A549 (cell line): ENCODE results near the gene BRD8. TPM values are rescaled to one million over a fixed set of nuclear protein-coding genes. Genes with fewer than 3 reads are reported as not detected.

Experiments used
- ATAC-seq, 2 experiments: fragments of 200-7000 bp in 1 of 2; fragments of >200 bp in 1 of 2; cut with Nextera tagmentation in 1 of 2; cut with Tn5 transposase in 1 of 2; 3 replicates each; pipeline versions ENCODE4 v1.8.0 to v1.9.1; 2018 to 2020; ENCODE audit warnings: mild to moderate bottlenecking in 1 of 2, moderate library complexity in 1 of 2
- CTCF ChIA-PET: fragments of 300-600 bp; sonication (Branson Sonifier 250); formaldehyde crosslinking; extraction: SDS; loops from one replicate; lab custom pipeline; 2021; ENCODE audit warnings: antibody characterized with exemption, inconsistent platforms; lab: Yijun Ruan, JAX
- POLR2A ChIA-PET: fragments of 350-600 bp; formaldehyde crosslinking; extraction: SDS; loops from one replicate; lab custom pipeline; 2021; ENCODE audit warnings: antibody characterized with exemption, inconsistent platforms; lab: Yijun Ruan, JAX
- DNase-seq, 2 experiments: peaks; one replicate each; pipeline versions ENCODE4 v3.0.0 to v3.0.0-alpha.2; 2011 to 2016; ENCODE audit warnings: low read depth in 1 of 2, low spot score in 1 of 2
- FAIRE-seq: peaks from 2 replicates; lab custom pipeline; 2011; peaks lifted over from hg19 to GRCh38; lab: Jason Lieb, UNC
- H3K27ac ChIP-seq, 2 experiments: fragments of >200 bp; sonication (Bioruptor Twin); formaldehyde crosslinking; 3 replicates each; pipeline ENCODE4 v1.5.1; 2016 to 2017
- H3K4me1 ChIP-seq: fragments of >200 bp; sonication (Bioruptor Twin); formaldehyde crosslinking; 3 replicates; pipeline ENCODE4 v1.6.1; 2016
- H3K4me2 ChIP-seq: fragments of >200 bp; sonication (Bioruptor Twin); formaldehyde crosslinking; 3 replicates; pipeline ENCODE4 v1.6.1; 2016
- H3K4me3 ChIP-seq: fragments of >200 bp; sonication (Bioruptor Twin); formaldehyde crosslinking; 3 replicates; pipeline ENCODE4 v1.5.1; 2016
- H3K9me3 ChIP-seq: fragments of >200 bp; sonication (Bioruptor Twin); formaldehyde crosslinking; 3 replicates; pipeline ENCODE4 v1.6.1; 2016
- CHD2 ChIP-seq: fragments of 150-350 bp; IDR thresholded peaks from 2 replicates; pipeline ENCODE4 v1.6.1; 2014; ENCODE audit warnings: low read length; ENCODE audit not compliant: partially characterized antibody
- GATA3 ChIP-seq: IDR thresholded peaks from 2 replicates; pipeline ENCODE4 v1.6.1; 2012; ENCODE audit warnings: borderline replicate concordance
- HOXA7 ChIP-seq: fragments of 250-450 bp; sonication (Bioruptor Pico); IDR thresholded peaks from 2 replicates; pipeline ENCODE4 v1.5.0; 2020; ENCODE audit warnings: mild to moderate bottlenecking, moderate library complexity
- HOXB5 ChIP-seq: fragments of 250-450 bp; sonication (Bioruptor Pico); IDR thresholded peaks from 2 replicates; pipeline ENCODE4 v1.5.0; 2020; ENCODE audit warnings: mild to moderate bottlenecking, moderate library complexity
- JUN ChIP-seq, 2 experiments: fragments of >200 bp; sonication (Bioruptor Twin); formaldehyde crosslinking; IDR thresholded peaks; 2 replicates in 1 of 2; 3 replicates in 1 of 2; pipeline ENCODE4 v1.6.1; 2016 to 2017
- JUNB ChIP-seq: fragments of >200 bp; sonication (Bioruptor Twin); formaldehyde crosslinking; IDR thresholded peaks from 2 replicates; pipeline ENCODE4 v1.6.1; 2016
- MAZ ChIP-seq: fragments of 150-350 bp; IDR thresholded peaks from 2 replicates; pipeline ENCODE4 v1.6.1; 2014; ENCODE audit warnings: antibody characterized with exemption, low read depth, low read length, borderline replicate concordance
- MYC ChIP-seq: IDR thresholded peaks from 2 replicates; pipeline ENCODE4 v1.6.1; 2012; ENCODE audit warnings: mild to moderate bottlenecking, inconsistent platforms, low read length, improper control_type of control experiment, borderline replicate concordance
- NPAS2 ChIP-seq: fragments of 250-450 bp; sonication (Bioruptor Pico); IDR thresholded peaks from 2 replicates; pipeline ENCODE4 v1.8.0; 2022; ENCODE audit warnings: mild to moderate bottlenecking, moderate library complexity, borderline replicate concordance
- POLR2A ChIP-seq: IDR thresholded peaks from 2 replicates; pipeline ENCODE4 v1.6.1; 2012; ENCODE audit warnings: mild to moderate bottlenecking, low read length
- POLR2AphosphoS2 ChIP-seq: conservative IDR thresholded peaks from 2 replicates; pipeline ENCODE4 v1.6.1; 2012; ENCODE audit warnings: low read length, improper control_type of control experiment, inconsistent platforms
- RCOR1 ChIP-seq: fragments of 150-350 bp; IDR thresholded peaks from 2 replicates; pipeline ENCODE4 v1.6.1; 2014; ENCODE audit warnings: antibody characterized with exemption, low read length, low read depth
- RFX5 ChIP-seq: fragments of 450-650 bp; IDR thresholded peaks from 2 replicates; pipeline ENCODE4 v1.7.1; 2014; ENCODE audit warnings: antibody characterized with exemption, mild to moderate bottlenecking, moderate library complexity
- RNF2 ChIP-seq: fragments of 200-600 bp; sonication (generic); IDR thresholded peaks from 2 replicates; pipeline ENCODE4 v1.6.1; 2016; ENCODE audit warnings: low read depth, mild to moderate bottlenecking, antibody characterized with exemption, moderate library complexity, borderline replicate concordance
- SMC3 ChIP-seq: fragments of >200 bp; sonication (Bioruptor Twin); formaldehyde crosslinking; IDR thresholded peaks from 3 replicates; pipeline ENCODE4 v1.6.1; 2018; ENCODE audit warnings: inconsistent platforms
- SREBF2 ChIP-seq: fragments of 450-650 bp; IDR thresholded peaks from 2 replicates; pipeline ENCODE4 v1.6.1; 2014; ENCODE audit warnings: mild to moderate bottlenecking, moderate library complexity
- TFCP2L1 ChIP-seq: fragments of 250-450 bp; sonication (Bioruptor Pico); IDR thresholded peaks from 2 replicates; pipeline ENCODE4 v1.5.0; 2021; ENCODE audit warnings: mild to moderate bottlenecking
- TP53 ChIP-seq: fragments of 250-450 bp; sonication (Bioruptor Pico); IDR thresholded peaks from 2 replicates; pipeline ENCODE4 v1.5.0; 2021; ENCODE audit warnings: mild to moderate bottlenecking, moderate library complexity
- ZC3H11A ChIP-seq: fragments of 450-650 bp; IDR thresholded peaks from 2 replicates; pipeline ENCODE4 v1.6.1; 2014; ENCODE audit warnings: antibody characterized with exemption, mild to moderate bottlenecking
- ZFP36 ChIP-seq: fragments of 450-650 bp; IDR thresholded peaks from 2 replicates; pipeline ENCODE4 v1.6.1; 2014; ENCODE audit warnings: borderline replicate concordance; ENCODE audit not compliant: partially characterized antibody
- WGBS: methylation state at CpG from one replicate; pipeline ENCODE4 v1.1.6; 2017; ENCODE audit errors: missing lambda C conversion rate; 5-methylcytosine and 5-hydroxymethylcytosine counted together
- polyA minus RNA-seq: library from RNA; depleted of rRNA, polyadenylated mRNA; stranded (reverse); fragments of >200 nt; gene quantifications from 2 replicates; pipeline ENCODE4 v1.2.3, GENCODE V29; 2011; rRNA and poly(A)+ RNA removed
- polyA plus RNA-seq, 4 experiments: library from polyadenylated mRNA; depleted of rRNA in 3 of 4; stranded (reverse); fragments of >200 nt; fragmentation: RNase III in 1 of 4; extraction: RNeasy Plus Mini Kit Qiagen cat#74134 plus additional on column Dnase treatment in 1 of 4; gene quantifications; 2 replicates in 3 of 4; 3 replicates in 1 of 4; pipeline ENCODE4 v1.2.3, GENCODE V29; 2011 to 2017
- TF ChIP-seq, protein P1 (sequence below): fragments of >200 bp; sonication (Bioruptor Twin); formaldehyde crosslinking; IDR thresholded peaks from 3 replicates; pipeline ENCODE4 v1.6.1; 2016
- TF ChIP-seq, protein P2 (sequence below): fragments of 250-450 bp; sonication (Bioruptor Pico); IDR thresholded peaks from 2 replicates; pipeline ENCODE4 v1.5.0; 2021; ENCODE audit warnings: mild to moderate bottlenecking, moderate library complexity, borderline replicate concordance
- TF ChIP-seq, protein P3 (sequence below): fragments of 150-350 bp; IDR thresholded peaks from 2 replicates; pipeline ENCODE4 v1.6.1; 2014; ENCODE audit warnings: low read depth, mild to moderate bottlenecking, low read length
- TF ChIP-seq, protein P4 (sequence below): IDR thresholded peaks from 2 replicates; pipeline ENCODE4 v1.6.1; 2012
- TF ChIP-seq, protein P5 (sequence below): fragments of >200 bp; sonication (Bioruptor Twin); formaldehyde crosslinking; IDR thresholded peaks from 3 replicates; pipeline ENCODE4 v1.5.1; 2016
- TF ChIP-seq, protein P6 (sequence below): fragments of 250-450 bp; sonication (Bioruptor Pico); IDR thresholded peaks from 2 replicates; pipeline ENCODE4 v1.5.0; 2020; ENCODE audit warnings: low read depth, mild to moderate bottlenecking, moderate library complexity

Gene BRD8, protein sequence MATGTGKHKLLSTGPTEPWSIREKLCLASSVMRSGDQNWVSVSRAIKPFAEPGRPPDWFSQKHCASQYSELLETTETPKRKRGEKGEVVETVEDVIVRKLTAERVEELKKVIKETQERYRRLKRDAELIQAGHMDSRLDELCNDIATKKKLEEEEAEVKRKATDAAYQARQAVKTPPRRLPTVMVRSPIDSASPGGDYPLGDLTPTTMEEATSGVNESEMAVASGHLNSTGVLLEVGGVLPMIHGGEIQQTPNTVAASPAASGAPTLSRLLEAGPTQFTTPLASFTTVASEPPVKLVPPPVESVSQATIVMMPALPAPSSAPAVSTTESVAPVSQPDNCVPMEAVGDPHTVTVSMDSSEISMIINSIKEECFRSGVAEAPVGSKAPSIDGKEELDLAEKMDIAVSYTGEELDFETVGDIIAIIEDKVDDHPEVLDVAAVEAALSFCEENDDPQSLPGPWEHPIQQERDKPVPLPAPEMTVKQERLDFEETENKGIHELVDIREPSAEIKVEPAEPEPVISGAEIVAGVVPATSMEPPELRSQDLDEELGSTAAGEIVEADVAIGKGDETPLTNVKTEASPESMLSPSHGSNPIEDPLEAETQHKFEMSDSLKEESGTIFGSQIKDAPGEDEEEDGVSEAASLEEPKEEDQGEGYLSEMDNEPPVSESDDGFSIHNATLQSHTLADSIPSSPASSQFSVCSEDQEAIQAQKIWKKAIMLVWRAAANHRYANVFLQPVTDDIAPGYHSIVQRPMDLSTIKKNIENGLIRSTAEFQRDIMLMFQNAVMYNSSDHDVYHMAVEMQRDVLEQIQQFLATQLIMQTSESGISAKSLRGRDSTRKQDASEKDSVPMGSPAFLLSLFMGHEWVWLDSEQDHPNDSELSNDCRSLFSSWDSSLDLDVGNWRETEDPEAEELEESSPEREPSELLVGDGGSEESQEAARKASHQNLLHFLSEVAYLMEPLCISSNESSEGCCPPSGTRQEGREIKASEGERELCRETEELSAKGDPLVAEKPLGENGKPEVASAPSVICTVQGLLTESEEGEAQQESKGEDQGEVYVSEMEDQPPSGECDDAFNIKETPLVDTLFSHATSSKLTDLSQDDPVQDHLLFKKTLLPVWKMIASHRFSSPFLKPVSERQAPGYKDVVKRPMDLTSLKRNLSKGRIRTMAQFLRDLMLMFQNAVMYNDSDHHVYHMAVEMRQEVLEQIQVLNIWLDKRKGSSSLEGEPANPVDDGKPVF
- polyA plus RNA-seq (2011; rRNA removed) (82.3 and 85.8 TPM in 2 replicates), polyA plus RNA-seq (2017; fragmentation: RNase III; extraction: RNeasy Plus Mini Kit Qiagen cat#74134 plus additional on column Dnase treatment) (65.7 to 75.6 TPM (median 65.7 TPM) in 3 replicates), polyA minus RNA-seq (32.8 and 40.7 TPM in 2 replicates)
- 38.1 and 39.0 TPM in 2 replicates for polyA plus RNA-seq (2012; cell fraction: cytosol; rRNA removed)
- polyA plus RNA-seq (2012; cell fraction: nucleus; rRNA removed): 58.1 and 80.4 TPM in 2 replicates

DNA sequence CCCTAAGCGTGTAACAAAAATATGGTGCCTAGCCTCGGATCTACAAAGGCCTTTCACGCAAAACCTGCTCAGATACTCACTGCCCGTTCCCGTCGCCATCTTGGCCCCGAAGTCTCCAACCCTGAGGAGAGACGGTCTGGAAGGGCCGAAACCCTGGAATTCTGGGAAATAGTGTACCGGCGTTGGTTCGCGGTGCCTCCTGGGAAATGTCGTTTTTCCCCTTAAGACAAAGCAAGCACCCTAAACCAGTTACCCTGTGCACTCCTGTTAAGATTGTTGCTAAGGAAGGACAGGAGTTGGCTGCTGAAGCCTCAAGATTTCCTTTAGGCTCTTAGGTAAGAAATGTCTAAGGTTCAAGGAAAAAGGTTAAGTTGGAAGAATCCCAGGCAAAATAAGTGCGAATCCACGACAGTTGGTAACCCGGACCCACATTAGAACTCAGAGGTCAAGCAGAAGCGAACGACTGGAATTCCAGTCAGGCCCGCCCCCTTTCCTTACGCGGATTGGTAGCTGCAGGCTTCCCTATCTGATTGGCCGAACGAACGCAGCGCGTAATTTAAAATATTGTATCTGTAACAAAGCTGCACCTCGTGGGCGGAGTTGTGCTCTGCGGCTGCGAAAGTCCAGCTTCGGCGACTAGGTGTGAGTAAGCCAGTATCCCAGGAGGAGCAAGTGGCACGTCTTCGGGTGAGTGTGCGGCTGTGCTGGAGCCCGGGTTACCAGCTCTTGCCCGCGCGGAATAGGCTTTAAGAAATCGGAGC, at the start of gene BRD8, which contains the start of gene KIF20A:
BRD8 (minus strand) TSS at position 115 of the 761 bp plus-strand sequence; CDS start at position 99, 16 bp downstream.
KIF20A (plus strand) TSS at position 597 of the 761 bp plus-strand sequence. CDS start 569 bp downstream, outside the sequence.
- peak; percentile 92 to 94 for ATAC-seq
- POLR2A ChIA-PET: interaction anchor here (0.8 to 1.2 kb wide), 9 partner anchors 11 to 425 kb away, joined by 3 to 10 read pairs (median 4); partner anchors contain the start of genes CDC23, CDC25C and FAM53C
- WGBS: 1% methylated on average over 41 of the region's 41 CpGs
- Histone ChIP-seq H3K4me2 (peak within 1 kb of the TSS; percentile 90), H3K4me1 (peaks cover 15% of the 10 kb centered on the region), H3K4me3 (peak within 1 kb of the TSS; percentile 80), H3K27ac (peak within 1 kb of the TSS; percentile 76 to 92), H3K9me3 (no peaks in the 10 kb centered on the region)
- peak; percentile 96 to 97 for DNase-seq
- CTCF ChIA-PET: interaction anchor here (0.6 to 6.3 kb wide), 17 partner anchors 8 to 325 kb away, joined by 3 to 41 read pairs (median 6); partner anchors contain the start of gene KDM3B
- FAIRE-seq: no peak
- TF ChIP-seq MAZ: no peak
- no peak for TF ChIP-seq CHD2
- TF ChIP-seq, protein P1, sequence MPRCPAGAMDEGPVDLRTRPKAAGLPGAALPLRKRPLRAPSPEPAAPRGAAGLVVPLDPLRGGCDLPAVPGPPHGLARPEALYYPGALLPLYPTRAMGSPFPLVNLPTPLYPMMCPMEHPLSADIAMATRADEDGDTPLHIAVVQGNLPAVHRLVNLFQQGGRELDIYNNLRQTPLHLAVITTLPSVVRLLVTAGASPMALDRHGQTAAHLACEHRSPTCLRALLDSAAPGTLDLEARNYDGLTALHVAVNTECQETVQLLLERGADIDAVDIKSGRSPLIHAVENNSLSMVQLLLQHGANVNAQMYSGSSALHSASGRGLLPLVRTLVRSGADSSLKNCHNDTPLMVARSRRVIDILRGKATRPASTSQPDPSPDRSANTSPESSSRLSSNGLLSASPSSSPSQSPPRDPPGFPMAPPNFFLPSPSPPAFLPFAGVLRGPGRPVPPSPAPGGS: peak; percentile 79; the same call in 2 of the 3 replicates
- TF ChIP-seq JUN (IDR thresholded peaks at IDR 0.05): peak; percentile 77 to 79; a peak in 4 of 5 replicates
- no peak for TF ChIP-seq NPAS2 (CRISPR knock-in tag)
- no peak for TF ChIP-seq RNF2
- TF ChIP-seq, protein P2, sequence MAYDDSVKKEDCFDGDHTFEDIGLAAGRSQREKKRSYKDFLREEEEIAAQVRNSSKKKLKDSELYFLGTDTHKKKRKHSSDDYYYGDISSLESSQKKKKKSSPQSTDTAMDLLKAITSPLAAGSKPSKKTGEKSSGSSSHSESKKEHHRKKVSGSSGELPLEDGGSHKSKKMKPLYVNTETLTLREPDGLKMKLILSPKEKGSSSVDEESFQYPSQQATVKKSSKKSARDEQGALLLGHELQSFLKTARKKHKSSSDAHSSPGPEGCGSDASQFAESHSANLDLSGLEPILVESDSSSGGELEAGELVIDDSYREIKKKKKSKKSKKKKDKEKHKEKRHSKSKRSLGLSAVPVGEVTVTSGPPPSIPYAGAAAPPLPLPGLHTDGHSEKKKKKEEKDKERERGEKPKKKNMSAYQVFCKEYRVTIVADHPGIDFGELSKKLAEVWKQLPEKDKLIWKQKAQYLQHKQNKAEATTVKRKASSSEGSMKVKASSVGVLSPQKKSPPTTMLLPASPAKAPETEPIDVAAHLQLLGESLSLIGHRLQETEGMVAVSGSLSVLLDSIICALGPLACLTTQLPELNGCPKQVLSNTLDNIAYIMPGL: no peak
- TF ChIP-seq, protein P3, sequence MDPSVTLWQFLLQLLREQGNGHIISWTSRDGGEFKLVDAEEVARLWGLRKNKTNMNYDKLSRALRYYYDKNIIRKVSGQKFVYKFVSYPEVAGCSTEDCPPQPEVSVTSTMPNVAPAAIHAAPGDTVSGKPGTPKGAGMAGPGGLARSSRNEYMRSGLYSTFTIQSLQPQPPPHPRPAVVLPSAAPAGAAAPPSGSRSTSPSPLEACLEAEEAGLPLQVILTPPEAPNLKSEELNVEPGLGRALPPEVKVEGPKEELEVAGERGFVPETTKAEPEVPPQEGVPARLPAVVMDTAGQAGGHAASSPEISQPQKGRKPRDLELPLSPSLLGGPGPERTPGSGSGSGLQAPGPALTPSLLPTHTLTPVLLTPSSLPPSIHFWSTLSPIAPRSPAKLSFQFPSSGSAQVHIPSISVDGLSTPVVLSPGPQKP: no peak
- no peak for TF ChIP-seq JUNB
- TF ChIP-seq, protein P4, sequence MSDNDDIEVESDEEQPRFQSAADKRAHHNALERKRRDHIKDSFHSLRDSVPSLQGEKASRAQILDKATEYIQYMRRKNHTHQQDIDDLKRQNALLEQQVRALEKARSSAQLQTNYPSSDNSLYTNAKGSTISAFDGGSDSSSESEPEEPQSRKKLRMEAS: peak; percentile 91
- TF ChIP-seq RFX5: 0 out of 2 replicates have a peak, but pooled peaks have one; percentile 27
- no peak; the same call in 1 of the 2 replicates for TF ChIP-seq GATA3
- no peak for TF ChIP-seq ZFP36
- peak; percentile 50; the same call in 1 of the 2 replicates for TF ChIP-seq MYC
- peak; percentile 80 for TF ChIP-seq POLR2A
- no peak for TF ChIP-seq TFCP2L1 (CRISPR knock-in tag)
- no peak for TF ChIP-seq POLR2AphosphoS2
- TF ChIP-seq HOXB5 (CRISPR knock-in tag): no peak
- TF ChIP-seq HOXA7 (CRISPR knock-in tag): no peak
- TF ChIP-seq SMC3: no peak
- TF ChIP-seq TP53: 0 out of 2 replicates have a peak, but pooled peaks have one; percentile 42
- TF ChIP-seq, protein P5, sequence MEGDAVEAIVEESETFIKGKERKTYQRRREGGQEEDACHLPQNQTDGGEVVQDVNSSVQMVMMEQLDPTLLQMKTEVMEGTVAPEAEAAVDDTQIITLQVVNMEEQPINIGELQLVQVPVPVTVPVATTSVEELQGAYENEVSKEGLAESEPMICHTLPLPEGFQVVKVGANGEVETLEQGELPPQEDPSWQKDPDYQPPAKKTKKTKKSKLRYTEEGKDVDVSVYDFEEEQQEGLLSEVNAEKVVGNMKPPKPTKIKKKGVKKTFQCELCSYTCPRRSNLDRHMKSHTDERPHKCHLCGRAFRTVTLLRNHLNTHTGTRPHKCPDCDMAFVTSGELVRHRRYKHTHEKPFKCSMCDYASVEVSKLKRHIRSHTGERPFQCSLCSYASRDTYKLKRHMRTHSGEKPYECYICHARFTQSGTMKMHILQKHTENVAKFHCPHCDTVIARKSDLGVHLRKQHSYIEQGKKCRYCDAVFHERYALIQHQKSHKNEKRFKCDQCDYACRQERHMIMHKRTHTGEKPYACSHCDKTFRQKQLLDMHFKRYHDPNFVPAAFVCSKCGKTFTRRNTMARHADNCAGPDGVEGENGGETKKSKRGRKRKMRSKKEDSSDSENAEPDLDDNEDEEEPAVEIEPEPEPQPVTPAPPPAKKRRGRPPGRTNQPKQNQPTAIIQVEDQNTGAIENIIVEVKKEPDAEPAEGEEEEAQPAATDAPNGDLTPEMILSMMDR: no peak
- TF ChIP-seq, protein P6, sequence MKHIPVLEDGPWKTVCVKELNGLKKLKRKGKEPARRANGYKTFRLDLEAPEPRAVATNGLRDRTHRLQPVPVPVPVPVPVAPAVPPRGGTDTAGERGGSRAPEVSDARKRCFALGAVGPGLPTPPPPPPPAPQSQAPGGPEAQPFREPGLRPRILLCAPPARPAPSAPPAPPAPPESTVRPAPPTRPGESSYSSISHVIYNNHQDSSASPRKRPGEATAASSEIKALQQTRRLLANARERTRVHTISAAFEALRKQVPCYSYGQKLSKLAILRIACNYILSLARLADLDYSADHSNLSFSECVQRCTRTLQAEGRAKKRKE (CRISPR knock-in tag): no peak
- no peak for TF ChIP-seq ZC3H11A
- no peak for TF ChIP-seq SREBF2
- TF ChIP-seq RCOR1: no peak
